ENCODE results near the gene PRR23E.

PRR23E gene

GRCh38 chr3:127210654-127210943 lies 17.7 kb downstream of the PRR23E start:
- DNase-seq = no peak

GRCh38 chr3:127211118-127212060 lies 18.5 kb downstream of the PRR23E start:
- DNase-seq = no peak

GRCh38 chr3:127212231-127212630 lies 19.3 kb downstream of the PRR23E start:
- DNase-seq = no peak

GRCh38 chr3:127212711-127213110 lies 19.8 kb downstream of the PRR23E start:
- DNase-seq = no peak

GRCh38 chr3:127213381-127213918 lies 20.5 kb downstream of the PRR23E start:
- no peak for DNase-seq

GRCh38 chr3:127214975-127215374 lies 22.0 kb downstream of the PRR23E start:
- no peak for DNase-seq

GRCh38 chr3:127215714-127216414 lies 22.9 kb downstream of the PRR23E start:
- DNase-seq = no peak

GRCh38 chr3:127216415-127217261 lies 23.7 kb downstream of the PRR23E start:
- DNase-seq = no peak

GRCh38 chr3:127217596-127218453 lies 24.9 kb downstream of the PRR23E start:
- no peak for DNase-seq

GRCh38 chr3:127218454-127218922 lies 25.6 kb downstream of the PRR23E start:
- DNase-seq = no peak

GRCh38 chr3:127220497-127220896 lies 27.6 kb downstream of the PRR23E start:
- DNase-seq = no peak

GRCh38 chr3:127221037-127221436 lies 28.1 kb downstream of the PRR23E start:
- DNase-seq = no peak

GRCh38 chr3:127221446-127222035 lies 28.6 kb downstream of the PRR23E start:
- no peak for DNase-seq

- no peak for DNase-seq
Measured at GRCh38 chr3:127222163-127222562, 29.2 kb downstream of the PRR23E start.

- no peak for DNase-seq
Measured at GRCh38 chr3:127222664-127223063, 29.7 kb downstream of the PRR23E start.

GRCh38 chr3:127224118-127224517 lies 31.2 kb downstream of the PRR23E start:
- no peak for DNase-seq

GRCh38 chr3:127226457-127226856 lies 33.5 kb downstream of the PRR23E start:
- no peak for DNase-seq

- no peak for DNase-seq
Measured at GRCh38 chr3:127226946-127227842, 34.3 kb downstream of the PRR23E start.

- DNase-seq = no peak
Measured at GRCh38 chr3:127228866-127229265, 35.9 kb downstream of the PRR23E start.

GRCh38 chr3:127233371-127233770 lies 40.4 kb downstream of the PRR23E start:
- peak; percentile 3 for DNase-seq

Measured in fibroblast of upper back skin (primary cell).